Loucy (cell line): ENCODE data around the gene CEP104.

Experiments used
- H2AFZ ChIP-seq: fragments of 200-600 bp; sonication (generic); 2 replicates; pipeline ENCODE4 v1.6.0; 2016; ENCODE audit warnings: antibody characterized with exemption, mild to moderate bottlenecking, low read length, moderate library complexity
- H3F3A ChIP-seq: fragments of 200-600 bp; 2 replicates; pipeline ENCODE4 v1.6.0; 2016; ENCODE audit warnings: antibody characterized with exemption, low read depth, mild to moderate bottlenecking
- H3K27me3 ChIP-seq: fragments of 200-600 bp; sonication (generic); 2 replicates; pipeline ENCODE4 v1.6.1; 2014; ENCODE audit warnings: low read length, mild to moderate bottlenecking; ENCODE audit not compliant: insufficient read depth, poor library complexity, severe bottlenecking
- H3K36me3 ChIP-seq: fragments of 200-600 bp; sonication (generic); 2 replicates; pipeline ENCODE4 v1.6.1; 2016; ENCODE audit warnings: low read length; ENCODE audit not compliant: insufficient read depth
- H3K4me1 ChIP-seq: fragments of 200-600 bp; sonication (generic); 2 replicates; pipeline ENCODE4 v1.5.1; 2014; ENCODE audit warnings: low read length, mild to moderate bottlenecking; ENCODE audit not compliant: insufficient read depth, poor library complexity, severe bottlenecking
- H3K4me2 ChIP-seq: fragments of 200-600 bp; sonication (generic); 2 replicates; pipeline ENCODE4 v1.6.0; 2014; ENCODE audit warnings: antibody characterized with exemption, low read length, low read depth, mild to moderate bottlenecking; ENCODE audit not compliant: poor library complexity, severe bottlenecking
- H3K4me3 ChIP-seq: fragments of 200-600 bp; sonication (generic); 2 replicates; pipeline ENCODE4 v1.5.1; 2014; ENCODE audit warnings: low read length, mild to moderate bottlenecking, mixed read lengths; ENCODE audit not compliant: poor library complexity, severe bottlenecking
- H3K79me2 ChIP-seq: fragments of 200-600 bp; sonication (generic); 2 replicates; pipeline ENCODE4 v1.6.1; 2014; ENCODE audit warnings: low read length; ENCODE audit not compliant: insufficient read depth
- H3K9ac ChIP-seq: fragments of 200-600 bp; sonication (generic); 2 replicates; pipeline ENCODE4 v1.6.0; 2014; ENCODE audit warnings: mild to moderate bottlenecking, low read depth, low read length, moderate library complexity; ENCODE audit not compliant: poor library complexity, severe bottlenecking
- H3K9me2 ChIP-seq: fragments of 200-600 bp; sonication (generic); replicated peaks from 2 replicates; pipeline ENCODE4 v1.6.1; 2016; ENCODE audit warnings: low read depth, low read length, mixed read lengths
- H3K9me3 ChIP-seq: fragments of 200-600 bp; sonication (generic); 2 replicates; pipeline ENCODE4 v1.6.1; 2014; ENCODE audit warnings: mild to moderate bottlenecking, antibody characterized with exemption, low read length, low read depth; ENCODE audit not compliant: insufficient read depth
- H4K20me1 ChIP-seq: fragments of 200-600 bp; sonication (generic); 2 replicates; pipeline ENCODE4 v1.6.0; 2014; ENCODE audit warnings: antibody characterized with exemption, low read length, mild to moderate bottlenecking; ENCODE audit not compliant: insufficient read depth, poor library complexity, severe bottlenecking
- EZH2phosphoT487 ChIP-seq: fragments of 200-600 bp; IDR thresholded peaks from 2 replicates; pipeline ENCODE4 v1.6.1; 2018; ENCODE audit warnings: antibody characterized with exemption, mild to moderate bottlenecking, moderate library complexity, borderline replicate concordance
- TF ChIP-seq, protein P1 (sequence below): fragments of 200-600 bp; sonication (generic); conservative IDR thresholded peaks from 2 replicates; pipeline ENCODE4 v1.5.1; 2014; ENCODE audit warnings: mild to moderate bottlenecking, antibody characterized with exemption, low read length

CEP104 gene

DNA sequence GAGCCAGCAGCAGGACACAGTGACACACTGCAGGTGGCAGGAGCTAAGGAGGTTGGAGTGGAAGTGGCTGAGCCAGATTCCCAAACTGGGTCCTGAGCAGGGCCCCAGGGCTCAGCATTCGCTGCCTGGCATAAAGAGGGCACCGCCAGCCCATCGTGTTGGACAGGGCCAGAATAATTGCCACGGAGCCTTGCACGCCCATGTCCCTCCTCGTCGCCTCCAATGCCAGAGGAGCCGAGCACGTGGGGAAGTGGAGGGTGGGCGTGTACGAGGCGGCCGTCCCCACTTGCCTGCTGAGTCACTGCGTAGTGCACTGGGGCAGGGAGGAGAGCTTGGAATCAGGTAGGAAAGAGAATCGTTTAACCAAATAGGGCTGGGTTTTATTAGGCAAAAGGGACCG is 34.6 kb downstream of the CEP104 start:
- H3K79me2 ChIP-seq: no peaks in the 10 kb centered on the region
- no peaks in the 10 kb centered on the region for H3F3A ChIP-seq
- no peaks in the 10 kb centered on the region for H3K9me3 ChIP-seq
- no peaks in the 10 kb centered on the region for H3K4me1 ChIP-seq
- H3K36me3 ChIP-seq: peaks cover 4% of the 10 kb centered on the region; the same call in 1 of the 2 replicates
- H3K9me2 ChIP-seq: no peaks in the 10 kb centered on the region
- no peaks in the 10 kb centered on the region for H3K27me3 ChIP-seq
- H3K4me2 ChIP-seq: no peak overlapping the region
- no peak overlapping the region for H3K9ac ChIP-seq
- H4K20me1 ChIP-seq: no peaks in the 10 kb centered on the region
- TF ChIP-seq, protein P1, sequence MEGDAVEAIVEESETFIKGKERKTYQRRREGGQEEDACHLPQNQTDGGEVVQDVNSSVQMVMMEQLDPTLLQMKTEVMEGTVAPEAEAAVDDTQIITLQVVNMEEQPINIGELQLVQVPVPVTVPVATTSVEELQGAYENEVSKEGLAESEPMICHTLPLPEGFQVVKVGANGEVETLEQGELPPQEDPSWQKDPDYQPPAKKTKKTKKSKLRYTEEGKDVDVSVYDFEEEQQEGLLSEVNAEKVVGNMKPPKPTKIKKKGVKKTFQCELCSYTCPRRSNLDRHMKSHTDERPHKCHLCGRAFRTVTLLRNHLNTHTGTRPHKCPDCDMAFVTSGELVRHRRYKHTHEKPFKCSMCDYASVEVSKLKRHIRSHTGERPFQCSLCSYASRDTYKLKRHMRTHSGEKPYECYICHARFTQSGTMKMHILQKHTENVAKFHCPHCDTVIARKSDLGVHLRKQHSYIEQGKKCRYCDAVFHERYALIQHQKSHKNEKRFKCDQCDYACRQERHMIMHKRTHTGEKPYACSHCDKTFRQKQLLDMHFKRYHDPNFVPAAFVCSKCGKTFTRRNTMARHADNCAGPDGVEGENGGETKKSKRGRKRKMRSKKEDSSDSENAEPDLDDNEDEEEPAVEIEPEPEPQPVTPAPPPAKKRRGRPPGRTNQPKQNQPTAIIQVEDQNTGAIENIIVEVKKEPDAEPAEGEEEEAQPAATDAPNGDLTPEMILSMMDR: no peak
- TF ChIP-seq EZH2phosphoT487: no peak
- H2AFZ ChIP-seq: no peak overlapping the region
- no peak overlapping the region for H3K4me3 ChIP-seq

- Histone ChIP-seq H2AFZ (no peak overlapping the region), H4K20me1 (no peaks in the 10 kb centered on the region), H3K36me3 (peaks cover 4% of the 10 kb centered on the region; the same call in 1 of the 2 replicates), H3F3A (no peaks in the 10 kb centered on the region), H3K79me2 (no peaks in the 10 kb centered on the region), H3K4me2 (no peak overlapping the region), H3K4me1 (no peaks in the 10 kb centered on the region), H3K27me3 (no peaks in the 10 kb centered on the region), H3K4me3 (no peak overlapping the region), H3K9ac (no peak overlapping the region), H3K9me3 (no peaks in the 10 kb centered on the region), H3K9me2 (no peaks in the 10 kb centered on the region)
- TF ChIP-seq EZH2phosphoT487: no peak
- TF ChIP-seq, protein P1: no peak
Measured at GRCh38 chr1:3821908-3822307, 35.1 kb downstream of the CEP104 start.

DNA sequence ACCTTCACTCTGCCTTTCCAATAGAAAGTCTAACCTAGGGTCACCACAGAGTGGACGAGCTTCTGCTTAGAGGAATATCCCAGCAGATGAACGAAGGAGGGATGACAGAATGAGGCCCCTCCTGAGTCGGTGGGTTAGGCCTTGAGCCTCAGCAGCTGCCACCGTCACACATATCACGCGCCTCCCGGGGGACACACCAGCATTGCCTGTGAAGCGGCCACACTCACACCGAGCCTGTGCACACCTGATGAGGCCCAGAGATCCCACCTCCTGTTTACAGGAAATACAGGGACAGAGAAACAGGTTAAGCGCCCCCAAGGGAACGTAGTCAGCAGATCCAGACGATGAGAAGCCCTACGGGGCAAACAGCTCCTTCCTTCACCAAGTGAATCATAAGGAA is 35.6 kb downstream of the CEP104 start:
- Histone ChIP-seq H3K4me2 (no peak overlapping the region), H3K9me3 (no peaks in the 10 kb centered on the region), H3K36me3 (peaks cover 4% of the 10 kb centered on the region; the same call in 1 of the 2 replicates), H2AFZ (no peak overlapping the region), H3K9me2 (no peaks in the 10 kb centered on the region), H4K20me1 (no peaks in the 10 kb centered on the region), H3K79me2 (no peaks in the 10 kb centered on the region), H3K4me1 (no peaks in the 10 kb centered on the region), H3K9ac (no peak overlapping the region), H3F3A (no peaks in the 10 kb centered on the region), H3K4me3 (no peak overlapping the region), H3K27me3 (no peaks in the 10 kb centered on the region)
- TF ChIP-seq, protein P1: no peak
- no peak for TF ChIP-seq EZH2phosphoT487
